HepG2 (cell line): Measurements from ENCODE around the gene SMOC1. TPM values are rescaled to one million over a fixed set of nuclear protein-coding genes. Genes with fewer than 3 reads are reported as not detected.

Experiments
- ARID2 ChIP-seq: sonication (generic); formaldehyde crosslinking; IDR thresholded peaks from 2 replicates; pipeline ENCODE4 v1.8.1; 2022; ENCODE audit warnings: mild to moderate bottlenecking, missing genetic modification reagents, borderline replicate concordance
- ARID3A ChIP-seq: IDR thresholded peaks from 2 replicates; pipeline ENCODE4 v1.6.1; 2012; ENCODE audit warnings: low read depth, low read length, improper control_type of control experiment
- CHD2 ChIP-seq: IDR thresholded peaks from 2 replicates; pipeline ENCODE4 v1.6.1; 2011; ENCODE audit warnings: low read depth, low read length, improper control_type of control experiment
- GMEB2 ChIP-seq: IDR thresholded peaks from 2 replicates; pipeline ENCODE4 v1.6.1; 2016; ENCODE audit warnings: missing biosample characterization, missing genetic modification reagents, low read depth
- HDAC6 ChIP-seq: fragments of 200-600 bp; sonication (generic); IDR thresholded peaks from 2 replicates; pipeline ENCODE4 v1.7.0; 2017; ENCODE audit warnings: mild to moderate bottlenecking, antibody characterized with exemption, low read length, low read depth
- HMGA1 ChIP-seq: sonication (generic); formaldehyde crosslinking; conservative IDR thresholded peaks from 2 replicates; pipeline ENCODE4 v1.4.0; 2020; ENCODE audit warnings: missing genetic modification reagents
- HNRNPUL1 ChIP-seq: fragments of 200-400 bp; formaldehyde crosslinking; IDR thresholded peaks from 2 replicates; pipeline ENCODE4 v1.6.1; 2017; ENCODE audit warnings: low read depth, mild to moderate bottlenecking, low read length, moderate library complexity
- LBX2 ChIP-seq: sonication (generic); formaldehyde crosslinking; IDR thresholded peaks from 2 replicates; pipeline ENCODE4 v1.5.0; 2020; ENCODE audit warnings: missing genetic modification reagents, mild to moderate bottlenecking, borderline replicate concordance
- ONECUT2 ChIP-seq: sonication (generic); formaldehyde crosslinking; IDR thresholded peaks from 2 replicates; pipeline ENCODE4 v1.4.0; 2020; ENCODE audit warnings: missing genetic modification reagents
- PREB ChIP-seq: sonication (generic); formaldehyde crosslinking; IDR thresholded peaks from 2 replicates; pipeline ENCODE4 v1.4.0; 2020; ENCODE audit warnings: missing genetic modification reagents
- RBFOX2 ChIP-seq: fragments of 200-400 bp; formaldehyde crosslinking; IDR thresholded peaks from 2 replicates; pipeline ENCODE4 v1.6.1; 2017; ENCODE audit warnings: low read depth, mild to moderate bottlenecking, low read length
- SIX1 ChIP-seq: sonication (generic); formaldehyde crosslinking; IDR thresholded peaks from 2 replicates; pipeline ENCODE4 v1.4.0; 2020; ENCODE audit warnings: missing genetic modification reagents, borderline replicate concordance
- SNAPC4 ChIP-seq: sonication (generic); formaldehyde crosslinking; IDR thresholded peaks from 2 replicates; pipeline ENCODE4 v1.4.0; 2020; ENCODE audit warnings: mild to moderate bottlenecking, missing genetic modification reagents
- SNAPC5 ChIP-seq: sonication (generic); formaldehyde crosslinking; IDR thresholded peaks from 2 replicates; pipeline ENCODE4 v1.8.1; 2023; ENCODE audit warnings: mild to moderate bottlenecking, missing genetic modification reagents, borderline replicate concordance
- ZBTB46 ChIP-seq: sonication (generic); formaldehyde crosslinking; IDR thresholded peaks from 2 replicates; pipeline ENCODE4 v1.4.0; 2020; ENCODE audit warnings: mild to moderate bottlenecking, missing genetic modification reagents, borderline replicate concordance
- ZFAT ChIP-seq: sonication (generic); formaldehyde crosslinking; conservative IDR thresholded peaks from 2 replicates; pipeline ENCODE4 v1.8.1; 2023; ENCODE audit warnings: missing genetic modification reagents, inconsistent platforms
- ZNF441 ChIP-seq: sonication (generic); formaldehyde crosslinking; IDR thresholded peaks from 2 replicates; pipeline ENCODE4 v1.7.0; 2021; ENCODE audit warnings: missing genetic modification reagents, borderline replicate concordance
- ZNF841 ChIP-seq: sonication (generic); formaldehyde crosslinking; IDR thresholded peaks from 2 replicates; pipeline ENCODE4 v1.8.1; 2023; ENCODE audit warnings: missing genetic modification reagents, borderline replicate concordance
- polyA plus RNA-seq, 8 experiments: library from polyadenylated mRNA; depleted of rRNA in 3 of 8; stranded (reverse) in 7 of 8; unstranded in 1 of 8; fragments of >200 nt; fragmentation: Illumina TruSeq in 4 of 8; extraction: Trizol in 4 of 8; gene quantifications; 2 replicates each; pipeline versions ENCODE4 v1.2.1 to v1.2.3, GENCODE V29; 2011 to 2016; ENCODE audit warnings: low read depth in 4 of 8, missing spikeins in 1 of 8, mixed read lengths in 1 of 8; ENCODE audit not compliant: insufficient read depth in 1 of 8
- total RNA-seq, 5 experiments: library from RNA; depleted of rRNA; stranded (reverse); fragments of >200 nt; fragmentation: Illumina TruSeq; extraction: Trizol; gene quantifications; 2 replicates each; pipeline ENCODE4 v1.2.3, GENCODE V29; 2016; ENCODE audit warnings: low read depth in 1 of 5

SMOC1 gene
- total and polyA plus RNA-seq, 2 of the 13 experiments (the other 11 are each of a cell fraction or from before 2014, with no cell fraction given) = 17.8 to 35.6 TPM

GRCh38 chr14:69845787-69846186, 33.4 kb upstream of the SMOC1 start (continued):
- TF ChIP-seq SNAPC4 (CRISPR knock-in tag) (no peak), SIX1 (CRISPR knock-in tag) (no peak), ONECUT2 (CRISPR knock-in tag) (no peak), HMGA1 (no peak), SNAPC5 (CRISPR knock-in tag) (no peak), ARID2 (no peak), HDAC6 (no peak), ARID3A (no peak), ZNF841 (no peak), LBX2 (CRISPR knock-in tag) (no peak), HNRNPUL1 (no peak), GMEB2 (CRISPR knock-in tag) (no peak), ZNF441 (CRISPR knock-in tag) (no peak), RBFOX2 (no peak), ZBTB46 (CRISPR knock-in tag) (no peak), ZFAT (no peak), CHD2 (no peak), PREB (no peak)
